NCI-H1436 (cell line): Measurements from ENCODE around the gene GJA4.
"Not testable (repeated sequence)": the region's sequence is repeated elsewhere in the genome, so short reads cannot be mapped to it uniquely, and the experiment has no call there.

Experiments used
- DNase-seq: peaks from one replicate; lab custom pipeline; 2025; lab: John Stamatoyannopoulos, UW

Gene GJA4

GRCh38 chr1:34770891-34771504, 21.8 kb upstream of the GJA4 start:
- DNase-seq = no peak

DNA sequence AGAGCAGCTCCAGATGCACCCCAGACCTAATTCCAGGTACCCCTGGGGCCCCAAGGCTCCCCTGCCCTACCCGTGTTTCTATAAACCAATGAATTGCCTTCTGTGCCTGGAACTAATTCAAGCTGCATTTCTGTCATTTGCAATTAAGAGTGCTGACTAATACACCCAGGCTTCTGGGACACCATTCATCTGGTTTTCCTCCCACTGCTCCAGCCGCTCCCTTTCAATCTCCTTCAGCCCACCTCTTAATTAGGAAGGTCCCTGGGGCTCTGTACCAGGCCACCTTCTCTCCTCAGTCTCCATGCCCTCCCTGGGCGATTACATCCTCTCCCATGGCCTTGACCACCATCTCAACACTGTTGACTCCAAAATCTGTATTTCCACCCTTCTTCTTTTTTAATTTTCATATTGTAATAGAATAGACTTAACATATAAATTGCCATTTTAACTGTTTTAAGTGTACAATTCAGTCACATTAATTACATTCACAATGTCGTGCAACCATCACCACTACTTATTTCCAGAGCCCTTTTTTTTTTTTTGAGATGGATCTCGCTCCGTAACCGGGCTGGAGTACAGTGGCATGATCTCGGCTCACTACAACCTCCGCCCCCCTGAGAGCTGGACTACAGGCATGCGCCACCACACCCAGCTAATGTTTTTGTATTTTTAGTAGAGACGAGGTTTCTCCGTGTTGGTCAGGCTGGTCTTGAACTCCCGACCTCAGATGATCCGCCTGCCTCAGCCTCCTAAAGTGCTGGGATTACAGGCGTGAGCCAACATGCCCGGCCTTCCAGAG, 21.0 kb upstream of the GJA4 start:
- no peak for DNase-seq

DNA sequence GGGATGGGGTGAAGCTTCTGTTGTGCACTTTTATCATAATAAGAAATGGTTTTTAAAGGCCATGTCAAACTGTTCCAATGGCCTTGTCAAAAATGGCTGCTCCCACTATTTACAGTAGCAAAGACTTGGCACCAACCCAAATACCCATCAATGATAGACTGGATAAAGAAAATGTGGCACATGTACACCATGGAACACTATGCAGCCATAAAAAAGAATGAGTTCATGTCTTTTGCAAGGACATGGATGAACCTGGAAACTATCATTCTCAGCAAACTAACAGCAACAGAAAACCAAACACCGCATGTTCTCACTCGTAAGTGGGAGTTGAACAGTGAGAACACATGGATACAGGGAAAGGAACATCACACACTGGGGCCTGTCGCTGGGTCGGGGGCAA, 19.7 kb upstream of the GJA4 start:
- DNase-seq = not testable (repeated sequence)

- DNase-seq = no peak
These were observed 17.8 kb upstream of the GJA4 start for GRCh38 chr1:34774957-34775356.

DNA sequence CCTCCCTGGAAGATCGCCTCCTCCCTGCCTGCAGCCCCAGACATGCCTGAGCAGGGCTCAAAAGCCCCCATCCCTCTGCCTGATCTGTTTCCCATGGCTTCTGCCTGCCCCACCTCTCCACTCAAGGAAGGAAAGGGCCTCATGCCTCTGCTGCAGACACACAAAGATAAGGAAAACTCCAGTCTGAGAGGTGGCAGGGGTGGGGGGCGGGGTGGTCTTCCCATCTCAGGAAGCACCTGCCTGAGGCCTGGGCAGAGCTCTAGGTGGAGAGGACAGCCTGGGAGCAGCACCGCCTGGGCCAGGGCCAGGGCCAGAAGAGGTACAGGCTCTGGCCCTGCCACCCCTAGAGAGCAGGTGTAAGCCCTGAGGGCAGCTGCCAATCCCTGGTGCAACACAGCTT, 15.9 kb upstream of the GJA4 start:
- DNase-seq = no peak

GRCh38 chr1:34777519-34778321, 15.1 kb upstream of the GJA4 start:
- no peak for DNase-seq

GRCh38 chr1:34778381-34778780, 14.4 kb upstream of the GJA4 start:
- no peak for DNase-seq

DNA sequence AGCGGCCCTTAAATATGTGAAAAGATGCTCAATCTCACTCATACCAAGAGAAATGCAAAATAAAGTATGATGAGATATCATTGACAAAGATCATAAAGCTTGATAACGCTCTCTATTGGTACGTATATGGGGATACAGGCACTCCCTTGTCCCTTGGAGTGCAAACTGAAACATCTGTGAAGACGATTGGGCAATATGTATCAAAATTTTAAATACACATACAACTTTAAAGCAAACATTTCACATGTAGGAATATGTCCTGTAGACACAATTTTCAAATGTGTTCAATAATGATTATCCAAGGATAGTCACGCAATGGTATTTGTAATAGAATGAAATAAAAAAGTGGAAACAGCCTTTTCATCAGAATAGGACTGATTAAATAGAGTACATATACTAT, 13.8 kb upstream of the GJA4 start:
- DNase-seq = no peak

DNA sequence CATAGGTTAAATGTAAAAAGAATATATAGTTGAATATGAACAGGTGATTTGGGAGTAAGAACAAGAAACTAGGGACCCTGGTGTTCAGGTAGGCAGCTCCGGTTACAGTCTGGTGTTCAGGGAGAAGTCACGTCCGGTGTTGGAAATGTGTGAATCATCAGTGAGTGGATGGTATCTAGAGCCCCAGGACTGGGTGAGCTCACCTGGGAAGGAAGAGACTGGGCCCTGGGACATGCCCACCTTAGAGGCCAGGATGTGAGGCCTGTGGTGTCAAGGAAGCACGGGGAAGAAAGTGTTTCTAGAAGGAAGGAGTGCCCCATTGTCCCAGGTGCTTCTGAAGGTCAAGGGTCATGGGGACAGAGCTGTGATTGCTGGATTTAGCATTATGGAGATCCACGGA, 13.3 kb upstream of the GJA4 start:
- no peak for DNase-seq

GRCh38 chr1:34779962-34780361, 12.8 kb upstream of the GJA4 start:
- no peak for DNase-seq

- no peak for DNase-seq
These were observed 12.3 kb upstream of the GJA4 start for GRCh38 chr1:34780528-34780927.

GRCh38 chr1:34781071-34781843, 11.5 kb upstream of the GJA4 start, which contains the start of gene GJB3:
Gene GJB3 (plus strand): TSS chr1:34781214. CDS start chr1:34784763, 3,549 bp downstream.
- no peak for DNase-seq

DNA sequence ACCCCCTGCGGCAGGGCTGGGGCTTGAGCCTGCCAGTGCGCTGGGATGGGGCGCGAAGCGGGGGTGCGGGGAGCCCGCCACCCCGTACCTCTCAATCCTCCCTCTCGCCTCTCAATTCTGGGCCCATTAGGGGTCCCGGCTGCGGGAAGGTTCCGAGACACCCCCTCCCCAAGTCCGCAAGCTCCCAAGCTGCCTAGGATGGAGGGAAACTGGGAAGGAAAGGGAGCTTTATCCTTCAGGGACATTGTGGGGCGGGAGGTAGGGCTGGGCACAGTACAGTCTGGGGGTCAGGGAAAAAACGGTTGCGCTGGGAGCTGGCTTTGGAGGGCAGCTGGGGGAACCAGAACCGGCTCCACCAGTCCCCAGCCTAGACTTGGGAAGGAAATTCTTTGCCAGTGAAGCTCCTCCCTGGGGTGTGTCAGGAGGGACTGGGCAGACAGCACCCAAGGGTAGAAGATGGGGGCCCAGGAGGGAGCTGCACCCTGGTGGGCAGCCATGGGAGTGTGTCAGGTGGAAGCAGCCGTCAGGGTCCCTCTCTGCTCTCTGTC, 10.9 kb upstream of the GJA4 start:
- no peak for DNase-seq

- DNase-seq = no peak
These were observed 8.0 kb upstream of the GJA4 start for GRCh38 chr1:34784751-34785221.

- DNase-seq = no peak
These were observed 7.4 kb upstream of the GJA4 start for GRCh38 chr1:34785231-34785874.

- no peak for DNase-seq
These were observed 6.8 kb upstream of the GJA4 start for GRCh38 chr1:34785875-34786470.

DNA sequence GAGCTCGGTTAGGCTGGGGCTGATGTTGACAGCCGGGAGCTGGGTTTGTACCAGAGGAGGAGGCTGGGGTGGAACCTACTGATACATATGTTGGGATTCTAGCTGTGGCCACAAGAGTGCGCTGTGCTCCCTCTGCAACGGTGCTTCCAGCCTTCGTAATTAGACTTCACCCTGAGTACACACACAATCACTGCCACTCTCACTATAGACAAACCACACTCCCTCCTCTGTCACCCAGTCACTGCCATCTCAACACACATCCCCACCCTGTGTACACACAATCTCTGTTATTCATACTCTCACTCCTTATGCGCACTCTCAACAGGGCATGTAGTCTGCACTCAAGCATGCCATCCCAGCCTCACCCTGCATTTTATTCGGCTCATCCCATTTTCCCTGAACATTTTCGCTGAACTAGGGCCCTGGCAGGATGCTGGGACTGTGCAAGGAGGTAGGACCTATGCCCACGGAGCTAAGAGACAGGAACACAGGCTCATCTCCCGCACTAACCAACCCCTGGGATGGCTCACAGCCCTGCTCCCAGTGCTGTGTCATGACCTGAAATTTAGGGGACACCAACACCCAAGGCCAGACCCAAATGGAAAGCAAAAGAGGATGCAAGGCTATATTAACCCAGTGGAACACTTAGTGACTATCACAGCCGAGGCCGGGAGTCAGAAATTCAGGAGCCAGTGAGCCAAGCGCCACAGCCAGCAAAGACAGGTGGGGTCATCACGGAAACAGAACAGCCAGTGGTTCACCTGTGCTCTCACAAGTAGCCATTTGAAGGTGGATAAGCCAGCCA, 6.1 kb upstream of the GJA4 start:
- peak; percentile 68 for DNase-seq

DNA sequence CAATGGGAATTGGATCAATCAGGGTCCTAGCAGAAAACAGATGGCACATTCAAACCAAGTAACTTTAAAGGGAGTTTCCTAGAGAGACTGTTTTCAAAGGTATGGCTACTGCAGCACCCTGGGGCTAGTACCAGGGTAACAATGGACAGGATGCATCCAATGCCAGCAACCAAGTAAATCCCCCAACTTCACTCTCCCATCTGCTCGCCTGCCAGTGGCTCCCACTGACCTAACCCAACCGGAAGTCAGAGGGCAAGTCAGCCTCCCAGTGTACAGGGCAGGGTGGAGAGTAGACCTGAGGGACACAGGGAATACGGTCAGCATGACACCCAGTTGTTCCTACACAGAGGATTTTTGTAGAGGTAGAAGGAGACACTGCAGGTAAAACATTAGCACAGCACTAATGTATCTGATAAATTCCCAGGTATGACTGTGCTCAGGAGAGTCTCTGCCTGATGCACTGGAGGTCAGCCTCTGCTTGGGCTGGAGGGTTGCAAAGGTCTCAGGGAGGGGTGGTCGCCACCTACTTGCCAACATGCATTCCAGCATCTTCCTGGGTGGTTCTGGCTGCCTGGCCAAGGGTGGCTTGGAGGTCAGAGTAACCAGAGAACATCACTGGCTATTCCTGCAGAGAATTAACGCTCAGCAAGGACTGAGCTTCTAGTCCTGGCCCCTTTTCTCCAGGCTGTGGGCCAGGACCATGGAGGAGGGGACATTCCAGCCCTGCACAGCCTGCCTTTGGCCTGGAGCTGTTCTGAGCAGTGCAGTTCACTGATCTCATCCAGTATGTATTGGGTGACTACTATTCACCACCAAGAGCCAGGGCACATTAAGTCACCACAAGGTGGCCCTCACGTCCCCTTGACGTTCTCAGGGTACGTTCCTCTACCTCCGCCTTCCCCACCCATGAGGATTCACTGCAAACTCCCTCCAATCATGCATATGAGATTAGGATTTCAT, 5.1 kb upstream of the GJA4 start:
- DNase-seq = no peak

- no peak for DNase-seq
These were observed 1.8 kb upstream of the GJA4 start for GRCh38 chr1:34790985-34791384.
